Gastrocnemius medialis (tissue), 4 donors: ENCODE results near the gene USP46. TPM values are rescaled to one million over a fixed set of nuclear protein-coding genes. Genes with fewer than 3 reads are reported as not detected.

Experiments
- ATAC-seq, 2 donors: fragments of 150-250 bp; one replicate each; pipeline ENCODE4 v1.9.1; 2016
- DNase-seq, 2 donors: peaks; one replicate each; pipeline ENCODE4 v3.0.0-alpha.2; 2019
- H3K27ac ChIP-seq, 4 donors: fragments of 200-600 bp; sonication (generic); 1 replicate in 1 of 4; 2 replicates in 3 of 4; pipeline ENCODE4 v1.5.1; 2016 to 2018; ENCODE audit warnings: mild to moderate bottlenecking in 2 of 4, moderate library complexity in 1 of 4
- H3K27me3 ChIP-seq, 3 donors: fragments of 200-600 bp; sonication (generic) in 2 of 3; 1 replicate in 1 of 3; 2 replicates in 2 of 3; pipeline versions ENCODE4 v1.5.1 to v1.6.0; 2016 to 2019; ENCODE audit warnings: mild to moderate bottlenecking in 1 of 3, moderate library complexity in 1 of 3
- H3K36me3 ChIP-seq, 2 donors: fragments of 200-600 bp; sonication (generic) in 1 of 2; one replicate each; pipeline ENCODE4 v1.5.1; 2017 to 2018
- H3K4me1 ChIP-seq, 2 donors: fragments of 200-600 bp; sonication (generic) in 1 of 2; one replicate each; pipeline ENCODE4 v1.5.1; 2016 to 2017; ENCODE audit warnings: mild to moderate bottlenecking in 2 of 2
- H3K4me3 ChIP-seq, 4 donors: fragments of 200-600 bp; sonication (generic) in 3 of 4; 1 replicate in 1 of 4; 2 replicates in 3 of 4; pipeline ENCODE4 v1.5.1; 2016 to 2019; ENCODE audit warnings: mild to moderate bottlenecking in 2 of 4
- H3K9me3 ChIP-seq, 3 donors: fragments of 200-600 bp; sonication (generic) in 2 of 3; 1 replicate in 1 of 3; 2 replicates in 2 of 3; pipeline ENCODE4 v1.5.1; 2016 to 2019
- POLR2A ChIP-seq, 2 donors: fragments of 450-650 bp; IDR thresholded peaks; one replicate each; pipeline ENCODE4 v1.6.1; 2017; ENCODE audit warnings: antibody characterized with exemption in 2 of 2, mild to moderate bottlenecking in 2 of 2, moderate library complexity in 2 of 2
- in situ Hi-C, 4 donors: fragments of 200-750 bp; cut with MboI; loops; one replicate each; pipeline versions ENCODE4 v1.15.0 to v1.8.0; 2017; ENCODE audit warnings: low sequenced_read_pairs in 4 of 4
- intact Hi-C: fragments of 100-400 bp; cut with DNase I; formaldehyde crosslinking; loops from one replicate; pipeline ENCODE4 v1.15.1; 2023; ENCODE audit warnings: low total_unique reads
- total RNA-seq, 4 donors: library from RNA; depleted of rRNA; stranded (reverse); fragments of >200 nt; gene quantifications; one replicate each; pipeline versions ENCODE4 v1.1.0 to v1.2.3, GENCODE V29; 2016
- TF ChIP-seq, protein P1 (sequence below), 5 experiments: fragments of 450-650 bp in 3 of 5; fragments of 200-600 bp in 2 of 5; sonication (generic) in 2 of 5; IDR thresholded peaks in 4 of 5; conservative IDR thresholded peaks in 1 of 5; 1 replicate in 4 of 5; 2 replicates in 1 of 5; pipeline ENCODE4 v1.5.1; 2016 to 2019; ENCODE audit warnings: antibody characterized with exemption in 5 of 5, mild to moderate bottlenecking in 3 of 5, moderate library complexity in 3 of 5

Gene USP46
- total RNA-seq, 4 donors from 2014 or later: 8.9 to 13.2 (median 11.8) TPM

DNA sequence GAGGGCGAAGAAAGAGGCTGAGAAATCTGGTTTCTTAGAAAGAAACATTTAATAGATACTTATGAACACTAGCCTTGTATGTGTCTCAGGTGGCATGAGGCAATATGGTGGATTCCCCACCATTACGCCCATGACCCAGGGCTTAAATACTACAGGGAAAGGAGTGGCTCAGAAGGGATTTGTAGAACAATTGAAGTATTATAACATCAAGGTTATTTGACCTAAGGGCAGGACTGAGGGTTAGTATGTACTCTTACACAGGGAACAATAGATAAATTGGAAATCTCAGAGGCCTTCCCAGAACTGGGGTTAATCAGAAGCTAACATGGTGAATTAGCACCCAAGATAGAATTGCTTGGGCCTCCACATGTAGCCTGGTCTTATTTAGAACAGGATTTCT, 11.0 kb upstream of the USP46 start:
- H3K27ac ChIP-seq: no peak overlapping the region
- no peaks in the 10 kb centered on the region for H3K9me3 ChIP-seq
- H3K4me1 ChIP-seq: no peaks in the 10 kb centered on the region
- no peak overlapping the region for H3K4me3 ChIP-seq
- in situ Hi-C loops: no loop called here
- H3K36me3 ChIP-seq: no peaks in the 10 kb centered on the region
- no peaks in the 10 kb centered on the region for H3K27me3 ChIP-seq
- intact Hi-C loops: no loop called here
- DNase-seq (no peak), ATAC-seq (no peak)
- TF ChIP-seq POLR2A (IDR thresholded peaks at IDR 0.05): no peak
- TF ChIP-seq, protein P1, sequence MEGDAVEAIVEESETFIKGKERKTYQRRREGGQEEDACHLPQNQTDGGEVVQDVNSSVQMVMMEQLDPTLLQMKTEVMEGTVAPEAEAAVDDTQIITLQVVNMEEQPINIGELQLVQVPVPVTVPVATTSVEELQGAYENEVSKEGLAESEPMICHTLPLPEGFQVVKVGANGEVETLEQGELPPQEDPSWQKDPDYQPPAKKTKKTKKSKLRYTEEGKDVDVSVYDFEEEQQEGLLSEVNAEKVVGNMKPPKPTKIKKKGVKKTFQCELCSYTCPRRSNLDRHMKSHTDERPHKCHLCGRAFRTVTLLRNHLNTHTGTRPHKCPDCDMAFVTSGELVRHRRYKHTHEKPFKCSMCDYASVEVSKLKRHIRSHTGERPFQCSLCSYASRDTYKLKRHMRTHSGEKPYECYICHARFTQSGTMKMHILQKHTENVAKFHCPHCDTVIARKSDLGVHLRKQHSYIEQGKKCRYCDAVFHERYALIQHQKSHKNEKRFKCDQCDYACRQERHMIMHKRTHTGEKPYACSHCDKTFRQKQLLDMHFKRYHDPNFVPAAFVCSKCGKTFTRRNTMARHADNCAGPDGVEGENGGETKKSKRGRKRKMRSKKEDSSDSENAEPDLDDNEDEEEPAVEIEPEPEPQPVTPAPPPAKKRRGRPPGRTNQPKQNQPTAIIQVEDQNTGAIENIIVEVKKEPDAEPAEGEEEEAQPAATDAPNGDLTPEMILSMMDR (IDR thresholded peaks at IDR 0.05 in 4 of 5, conservative IDR thresholded peaks at IDR 0.05 in 1 of 5): no peak

GRCh38 chr4:52665592-52665991, 6.5 kb upstream of the USP46 start:
- in situ Hi-C loops (loop anchor here in 1 of 4 donors (10.0 kb wide), 2 partner anchors 49 to 121 kb away; no protein-coding TSS in a partner anchor), intact Hi-C loops (loop anchor here (2.0 kb wide), 1 partner anchor 121 kb away; no protein-coding TSS in a partner anchor)

DNA sequence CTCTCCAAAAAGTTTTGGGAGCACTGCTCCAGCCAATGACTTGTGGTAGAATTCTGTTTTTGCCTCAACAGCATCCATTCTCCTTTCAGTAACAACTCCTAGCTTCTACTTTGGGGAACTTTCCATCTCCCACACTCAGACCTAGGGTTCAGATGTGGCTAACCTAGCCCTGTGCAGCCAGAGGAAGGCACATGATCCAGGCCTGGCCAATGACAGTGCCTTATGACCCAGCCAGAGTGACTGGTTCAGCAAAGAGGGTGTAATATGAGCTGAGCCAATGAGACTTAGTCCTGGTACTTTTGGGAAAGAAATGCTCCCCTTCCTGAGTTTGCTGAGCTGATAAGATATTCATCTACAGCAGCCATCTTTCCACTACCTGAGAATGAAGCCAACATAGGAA, 5.4 kb upstream of the USP46 start:
- no peaks in the 10 kb centered on the region for H3K36me3 ChIP-seq
- H3K4me3 ChIP-seq: no peak overlapping the region
- ATAC-seq: no peak
- intact Hi-C loops: loop anchor here (2.0 to 5.0 kb wide), 2 partner anchors 120 to 287 kb away; no protein-coding TSS in a partner anchor
- H3K27me3 ChIP-seq: no peaks in the 10 kb centered on the region
- H3K27ac ChIP-seq: no peak overlapping the region
- in situ Hi-C loops: loop anchor here in 1 of 4 donors (10.0 kb wide), 2 partner anchors 50 to 120 kb away; no protein-coding TSS in a partner anchor
- H3K9me3 ChIP-seq: no peaks in the 10 kb centered on the region
- TF ChIP-seq POLR2A (IDR thresholded peaks at IDR 0.05): no peak
- TF ChIP-seq, protein P1 (IDR thresholded peaks at IDR 0.05 in 4 of 5, conservative IDR thresholded peaks at IDR 0.05 in 1 of 5): no peak
- DNase-seq: no peak
- peaks cover 6 to 11% of the 10 kb centered on the region in 2 donors for H3K4me1 ChIP-seq

More at GRCh38 chr4:52665592-52665991, 6.5 kb upstream of the USP46 start:
- Histone ChIP-seq H3K27ac (no peak overlapping the region), H3K4me3 (no peak overlapping the region), H3K4me1 (peaks cover 6% of the 10 kb centered on the region in 2 donors), H3K9me3 (no peaks in the 10 kb centered on the region), H3K27me3 (no peaks in the 10 kb centered on the region), H3K36me3 (no peaks in the 10 kb centered on the region)
- TF ChIP-seq, protein P1 (IDR thresholded peaks at IDR 0.05 in 4 of 5, conservative IDR thresholded peaks at IDR 0.05 in 1 of 5): peak; percentile 22 to 57 (median 48)
- TF ChIP-seq POLR2A (IDR thresholded peaks at IDR 0.05): no peak
- DNase-seq (no peak), ATAC-seq (peak in 1 of 2 donors; percentile 51)

- peak overlapping the region in 1 of 4 donors; percentile 19 for H3K27ac ChIP-seq
- intact Hi-C loops (loop anchor here (5.0 kb wide), 1 partner anchor 285 kb away; no protein-coding TSS in a partner anchor), in situ Hi-C loops (loop anchor here in 1 of 4 donors (10.0 kb wide), 2 partner anchors 53 to 117 kb away; no protein-coding TSS in a partner anchor)
- no peaks in the 10 kb centered on the region for H3K36me3 ChIP-seq
- DNase-seq (no peak), ATAC-seq (no peak)
- TF ChIP-seq, protein P1 (IDR thresholded peaks at IDR 0.05 in 4 of 5, conservative IDR thresholded peaks at IDR 0.05 in 1 of 5): no peak
- TF ChIP-seq POLR2A (IDR thresholded peaks at IDR 0.05): no peak
- no peaks in the 10 kb centered on the region for H3K9me3 ChIP-seq
- peaks cover 19 to 23% of the 10 kb centered on the region in 2 donors for H3K4me1 ChIP-seq
- no peak overlapping the region for H3K4me3 ChIP-seq
- H3K27me3 ChIP-seq: no peaks in the 10 kb centered on the region
These were observed 3.0 kb upstream of the USP46 start for GRCh38 chr4:52661966-52662690.
